SIG-M5 (cell line): ENCODE results near the gene MROH2A.

Experiments
- DNase-seq: peaks from one replicate; lab custom pipeline; 2025; lab: John Stamatoyannopoulos, UW

MROH2A gene

GRCh38 chr2:233766416-233766815, 11.7 kb upstream of the MROH2A start:
- no peak for DNase-seq

GRCh38 chr2:233768076-233768475, 10.1 kb upstream of the MROH2A start:
- DNase-seq: no peak

DNA sequence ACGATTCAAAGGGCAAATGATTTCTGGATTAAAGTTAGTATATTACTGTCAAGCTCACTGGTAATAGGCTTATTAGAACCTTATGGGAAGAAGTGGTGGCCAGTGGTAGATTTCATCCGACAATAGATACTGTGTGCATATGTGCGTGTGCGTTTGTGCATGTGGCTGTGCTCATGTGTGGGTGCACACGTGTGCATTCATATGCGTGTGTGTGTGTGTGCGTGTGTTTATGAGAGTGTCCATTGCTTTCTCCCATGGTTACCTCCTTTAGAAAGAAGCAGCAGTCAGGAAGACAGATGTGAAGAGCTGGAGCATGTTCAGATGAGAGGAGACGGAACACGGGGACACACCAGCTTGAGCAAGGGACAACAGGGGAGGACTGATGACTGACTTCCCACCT, 8.9 kb upstream of the MROH2A start:
- DNase-seq: no peak

- no peak for DNase-seq
Measured at GRCh38 chr2:233772153-233772552, 6.0 kb upstream of the MROH2A start.

- DNase-seq: no peak
Measured at GRCh38 chr2:233772583-233772982, 5.5 kb upstream of the MROH2A start.

GRCh38 chr2:233773854-233774253, 4.3 kb upstream of the MROH2A start:
- no peak for DNase-seq

- no peak for DNase-seq
Measured at GRCh38 chr2:233775414-233775813, 2.7 kb upstream of the MROH2A start.

GRCh38 chr2:233779722-233780121, 1.6 kb downstream of the MROH2A start:
- DNase-seq: no peak

- no peak for DNase-seq
Measured at GRCh38 chr2:233780771-233781170, 2.6 kb downstream of the MROH2A start.

- no peak for DNase-seq
Measured at GRCh38 chr2:233789554-233789953, 11.4 kb downstream of the MROH2A start.

- DNase-seq: no peak
Measured at GRCh38 chr2:233791151-233791882, 13.2 kb downstream of the MROH2A start.

DNA sequence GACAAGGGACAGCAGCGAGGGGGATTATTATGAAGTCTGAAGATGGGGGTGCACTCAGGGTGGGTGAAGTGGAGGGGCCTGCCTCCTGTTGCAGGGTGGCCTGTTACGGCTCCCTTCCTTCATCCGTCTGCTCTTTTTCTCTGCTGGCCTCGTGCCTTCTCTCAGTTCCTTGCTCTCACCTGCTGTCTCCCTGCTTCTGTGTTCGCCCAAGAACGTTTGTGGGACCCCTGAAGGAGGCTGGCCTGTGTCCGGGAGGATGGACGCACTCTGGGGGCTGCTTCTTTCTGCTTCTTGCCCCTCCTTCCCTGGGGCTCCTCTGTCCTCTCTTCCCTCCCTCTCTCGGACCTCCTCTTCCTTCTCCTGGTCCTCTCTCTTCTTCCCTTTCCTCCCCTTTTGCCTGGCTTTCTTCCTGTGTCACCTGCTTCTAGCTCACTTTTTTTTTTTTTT, 13.8 kb downstream of the MROH2A start:
- no peak for DNase-seq

DNA sequence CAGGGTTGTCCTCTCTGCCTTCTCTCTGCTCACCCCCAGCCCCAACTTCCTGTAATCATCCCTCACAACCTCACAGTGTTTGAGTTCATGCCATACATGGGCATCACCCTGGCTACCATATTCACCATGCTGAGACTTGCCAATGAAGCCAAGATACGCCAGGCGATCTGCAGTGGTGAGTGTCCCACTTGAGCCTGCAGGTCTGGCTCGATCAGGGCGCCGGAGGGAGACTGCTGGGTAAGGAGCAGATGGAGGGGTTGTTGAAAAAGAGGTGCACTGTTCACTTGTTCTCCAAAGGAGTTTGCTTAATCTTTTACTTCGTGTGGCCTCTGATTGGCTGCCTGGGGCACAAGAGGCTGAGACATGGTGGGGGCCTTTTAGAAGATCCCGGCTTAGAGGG, 14.6 kb downstream of the MROH2A start:
- DNase-seq: no peak

DNA sequence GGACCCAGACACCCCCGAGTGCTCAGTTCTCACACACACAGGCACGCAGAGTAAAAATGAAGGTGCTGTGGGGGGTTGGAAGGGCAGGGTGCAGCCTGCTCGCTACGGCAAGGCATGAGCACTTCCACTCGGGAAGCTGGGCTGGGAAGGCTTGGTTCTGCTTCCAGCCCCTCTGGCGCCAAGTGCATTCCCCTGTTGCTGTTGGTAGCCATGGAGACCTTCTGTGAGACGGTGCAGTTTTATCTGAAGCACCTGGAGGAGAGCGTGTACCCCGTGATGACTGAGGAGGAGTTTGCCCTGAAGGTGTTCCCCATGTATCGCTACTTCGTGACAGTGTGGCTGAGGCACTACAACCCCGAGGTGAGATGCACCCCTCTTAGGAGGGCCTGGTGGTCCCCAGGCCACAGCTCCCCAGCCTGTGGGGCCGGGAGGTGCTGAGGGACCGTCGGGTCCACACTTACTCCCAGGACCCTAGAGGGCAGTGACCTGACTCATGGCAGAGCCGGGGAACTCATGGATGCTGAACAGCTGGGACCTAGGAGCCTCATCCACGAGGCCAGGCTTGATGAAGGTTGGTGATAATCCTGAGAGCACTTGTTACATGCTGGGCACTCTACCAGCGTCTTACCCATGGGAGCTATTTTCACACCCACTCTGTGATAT, 15.5 kb downstream of the MROH2A start:
- no peak for DNase-seq

GRCh38 chr2:233794128-233794658, 16.1 kb downstream of the MROH2A start:
- no peak for DNase-seq

- DNase-seq: no peak
Measured at GRCh38 chr2:233795735-233796171, 17.6 kb downstream of the MROH2A start.

DNA sequence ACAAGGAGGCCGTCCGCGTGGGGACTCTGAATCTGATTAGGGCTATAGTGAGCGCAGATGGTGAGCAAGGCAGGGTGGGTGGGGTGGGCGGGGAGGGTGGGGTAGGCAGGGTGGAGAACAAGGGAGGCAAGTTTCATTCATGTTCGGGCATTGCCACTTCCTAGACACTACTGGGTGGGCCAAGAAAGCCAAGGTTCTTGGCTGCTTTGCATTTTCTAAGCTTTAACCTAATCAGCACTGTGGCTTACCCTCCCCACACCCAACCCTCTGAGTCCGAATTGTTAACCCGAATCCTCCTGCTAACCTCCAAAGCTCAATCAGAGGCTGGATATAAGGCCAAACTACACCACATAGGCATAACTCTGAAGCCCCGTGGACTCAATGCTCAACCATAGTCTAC, 18.1 kb downstream of the MROH2A start:
- no peak for DNase-seq

DNA sequence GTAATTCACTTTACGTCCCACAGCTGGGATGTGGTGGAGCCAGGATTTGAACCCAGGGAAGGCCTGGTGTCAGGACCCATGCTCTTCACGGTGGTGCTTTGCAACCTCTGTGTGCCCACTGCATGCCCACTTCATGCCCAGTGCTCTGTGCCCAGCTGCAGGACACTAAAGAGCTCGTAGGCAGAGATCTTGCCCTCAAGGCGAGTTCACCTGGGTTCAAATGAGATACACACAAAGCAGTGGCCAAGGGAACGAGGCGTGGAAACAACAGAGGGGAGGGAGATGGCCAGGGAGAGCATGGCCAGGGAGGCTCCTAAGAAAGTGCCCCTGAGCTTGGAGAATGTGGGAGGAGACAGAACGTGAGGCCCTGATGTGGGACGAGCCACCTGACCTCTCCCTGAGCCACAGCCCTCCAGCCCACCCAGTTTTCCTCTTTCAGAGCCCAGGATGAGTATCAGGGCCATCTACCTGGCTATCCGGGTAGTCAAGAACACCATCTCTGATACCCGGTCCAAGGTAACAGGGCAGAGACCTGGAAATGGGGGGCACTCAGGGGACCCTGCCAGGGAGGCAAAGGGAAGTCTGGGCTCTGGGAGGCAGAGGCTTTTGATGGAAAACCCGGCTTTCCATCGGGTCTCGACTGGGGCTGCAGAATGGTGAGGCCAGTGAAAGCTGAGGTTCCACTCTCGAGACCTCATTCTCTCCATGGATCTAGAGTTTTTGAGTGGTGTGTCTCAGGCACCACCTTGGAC, 20.4 kb downstream of the MROH2A start:
- DNase-seq: no peak

DNA sequence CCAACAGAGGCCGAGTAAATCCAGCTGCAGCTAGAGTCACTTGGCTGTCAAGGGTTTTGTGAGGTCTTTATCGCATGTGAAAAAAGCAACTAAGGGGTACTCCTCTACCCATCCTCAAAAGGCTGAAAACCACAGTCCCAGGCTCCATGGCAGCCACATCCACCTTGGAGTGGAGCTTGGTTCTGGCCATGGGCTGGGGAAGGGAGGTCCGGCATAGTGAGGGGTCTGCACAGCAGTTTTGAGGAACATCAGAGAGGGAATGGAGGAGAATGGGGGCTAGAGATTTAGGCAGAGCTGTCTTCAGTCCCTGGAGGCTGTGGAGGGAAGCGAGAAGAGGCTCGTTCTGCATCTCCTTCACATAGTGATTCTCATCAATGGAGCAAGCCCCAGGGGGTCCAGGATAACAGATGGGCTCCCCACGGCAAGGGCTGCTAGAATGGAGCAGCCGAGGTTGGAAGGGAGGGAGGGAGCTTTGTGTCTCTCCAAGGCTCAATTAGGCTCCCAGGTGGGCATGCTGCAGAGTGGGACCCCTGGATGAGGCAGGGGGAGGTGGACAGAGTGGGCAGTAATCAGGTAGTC, 21.0 kb downstream of the MROH2A start:
- no peak for DNase-seq

GRCh38 chr2:233799716-233800115, 21.6 kb downstream of the MROH2A start:
- DNase-seq: no peak

DNA sequence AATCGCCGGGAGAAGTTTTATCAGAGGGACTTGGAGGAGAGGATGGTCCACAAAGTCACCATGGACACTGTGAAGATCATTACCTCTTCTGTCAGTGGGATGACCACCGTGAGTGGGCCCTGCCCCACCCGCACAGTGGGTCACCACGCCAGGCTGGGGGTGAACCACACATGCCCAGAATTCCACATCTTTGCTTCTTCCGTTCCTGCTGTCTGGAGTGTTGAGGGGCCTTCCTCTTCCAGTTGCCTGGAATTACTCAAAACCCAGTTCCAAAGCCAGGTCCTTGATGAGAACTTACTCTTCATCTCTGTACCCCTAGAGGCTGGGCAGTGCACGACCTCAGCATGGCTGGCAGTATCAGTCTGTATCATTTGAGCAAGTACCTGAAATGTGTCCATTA, 22.1 kb downstream of the MROH2A start:
- DNase-seq: no peak
